WI38 (cell line): Measurements from ENCODE around the gene TMEM125.

Experiments
- H3K4me3 ChIP-seq: 2 replicates; pipeline ENCODE4 v1.5.1; 2011; ENCODE audit warnings: low read depth, mild to moderate bottlenecking, control low read depth, low read length
- CTCF ChIP-seq: IDR thresholded peaks from 2 replicates; pipeline ENCODE4 v1.5.1; 2012; ENCODE audit warnings: low read depth, mild to moderate bottlenecking, control low read depth, low read length

Gene TMEM125

GRCh38 chr1:43313771-43314170 is 44.0 kb downstream of the TMEM125 start:
- TF ChIP-seq CTCF: no peak
- no peak overlapping the region for H3K4me3 ChIP-seq

- H3K4me3 ChIP-seq: no peak overlapping the region
- TF ChIP-seq CTCF: no peak
Measured at GRCh38 chr1:43314233-43314632, 44.5 kb downstream of the TMEM125 start.

GRCh38 chr1:43315481-43315880 is 45.7 kb downstream of the TMEM125 start:
- no peak for TF ChIP-seq CTCF
- H3K4me3 ChIP-seq: no peak overlapping the region

DNA sequence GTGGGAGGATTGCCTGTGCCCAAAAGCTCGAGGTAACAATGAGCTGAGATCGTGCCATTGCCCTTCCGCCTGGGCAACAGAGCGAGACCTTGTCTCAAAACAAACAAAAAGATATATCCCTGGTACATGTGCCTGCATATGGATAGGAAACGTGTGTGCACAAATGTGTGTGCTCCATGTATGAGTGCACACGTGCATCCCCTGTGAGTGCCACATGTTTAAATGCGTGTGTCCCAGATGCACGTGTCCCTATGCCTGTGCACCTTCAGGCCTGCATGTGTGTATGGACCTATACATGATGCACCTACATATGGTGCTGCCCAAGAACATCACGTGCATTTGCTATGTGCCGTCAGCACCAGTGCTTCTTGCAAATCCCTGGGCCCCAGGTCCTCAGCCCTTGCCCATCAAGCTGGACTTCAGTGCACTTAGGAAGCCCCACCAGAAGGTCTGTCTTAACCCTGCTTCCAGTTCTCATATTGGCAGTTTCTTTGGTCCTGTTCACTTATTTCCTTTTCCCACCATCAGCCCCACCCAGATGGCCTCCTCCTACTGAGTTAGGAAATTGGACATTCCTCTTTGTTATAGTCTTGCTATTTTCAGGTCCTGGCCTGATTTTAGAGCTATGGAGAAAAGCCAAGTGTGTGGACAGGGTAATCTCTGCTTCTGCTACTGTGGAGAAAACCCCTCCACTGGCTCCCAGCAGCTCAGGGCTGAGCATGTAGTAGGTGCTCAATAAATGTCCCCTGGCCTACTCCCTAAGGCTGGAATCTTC is 46.4 kb downstream of the TMEM125 start:
- no peak overlapping the region for H3K4me3 ChIP-seq
- TF ChIP-seq CTCF: no peak

DNA sequence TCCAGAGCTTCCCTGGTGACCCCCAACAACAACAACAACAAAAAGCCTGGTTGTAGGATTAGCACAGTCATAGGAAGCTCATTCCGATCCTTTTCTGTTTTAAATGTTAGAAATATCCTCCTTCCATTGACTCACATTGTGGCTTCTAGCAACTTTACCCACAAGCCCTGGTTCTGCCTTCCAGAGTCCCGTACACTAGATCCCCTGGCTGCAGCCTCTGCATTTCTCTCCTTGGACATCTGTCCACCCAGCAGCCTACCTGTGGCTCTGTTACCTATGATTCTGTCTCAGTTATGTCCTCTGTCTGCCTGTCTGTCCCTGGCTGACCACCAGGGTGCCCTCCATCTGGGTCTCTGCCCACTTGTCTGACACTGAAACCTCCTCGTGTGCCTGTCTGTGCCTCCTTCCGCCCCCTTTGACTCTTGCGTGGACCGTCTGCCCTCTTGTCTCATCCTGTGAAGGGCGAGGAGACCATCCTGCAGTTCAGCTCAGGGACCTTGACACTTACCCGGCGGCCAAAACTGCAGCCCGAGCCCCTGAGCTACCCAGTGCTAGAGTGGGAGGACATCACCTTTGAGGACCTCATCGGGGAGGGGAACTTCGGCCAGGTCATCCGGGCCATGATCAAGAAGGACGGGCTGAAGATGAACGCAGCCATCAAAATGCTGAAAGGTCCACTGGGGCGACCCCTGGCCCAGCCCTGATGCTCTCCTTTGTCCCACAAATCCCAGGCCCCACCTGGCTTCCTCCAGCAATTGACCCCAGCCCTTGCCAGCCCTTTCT is 47.1 kb downstream of the TMEM125 start:
- no peak overlapping the region for H3K4me3 ChIP-seq
- TF ChIP-seq CTCF: peak; percentile 18; the same call in 1 of the 2 replicates

DNA sequence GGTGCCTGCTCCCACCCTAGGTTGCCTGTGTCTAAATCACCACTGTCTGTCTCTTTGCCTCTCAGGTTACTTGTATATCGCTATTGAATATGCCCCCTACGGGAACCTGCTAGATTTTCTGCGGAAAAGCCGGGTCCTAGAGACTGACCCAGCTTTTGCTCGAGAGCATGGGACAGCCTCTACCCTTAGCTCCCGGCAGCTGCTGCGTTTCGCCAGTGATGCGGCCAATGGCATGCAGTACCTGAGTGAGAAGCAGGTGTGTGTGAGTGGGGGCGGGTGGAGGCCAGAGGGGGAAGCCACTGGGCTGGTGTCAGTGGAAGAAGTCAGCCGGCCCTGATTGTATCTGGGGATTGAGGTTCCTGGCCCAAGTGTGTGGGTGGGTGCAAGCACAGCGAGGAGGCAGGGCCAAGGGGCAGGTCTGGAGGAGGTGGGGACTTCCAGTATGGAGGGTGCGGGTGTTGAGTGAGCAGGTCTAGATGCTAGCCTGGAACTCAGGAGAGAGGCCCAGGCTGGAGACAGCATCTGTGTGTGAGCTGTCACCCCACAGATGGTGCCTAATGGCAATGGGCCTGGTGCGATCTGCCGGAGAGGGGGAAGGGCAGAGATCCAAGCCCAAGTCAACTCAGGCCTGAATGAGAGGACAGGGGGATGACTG is 48.2 kb downstream of the TMEM125 start:
- no peak for TF ChIP-seq CTCF
- no peak overlapping the region for H3K4me3 ChIP-seq
